DND-41 (cell line): ENCODE measurements around the gene BMP3.

Source experiments
- ATAC-seq: fragments of 200-7000 bp; cut with Tn5 transposase; 3 replicates; pipeline ENCODE4 v1.9.1; 2021; ENCODE audit warnings: low read depth; ENCODE audit not compliant: insufficient read depth
- DNase-seq: peaks from one replicate; pipeline ENCODE4 v3.0.0-alpha.2; 2020
- H2AFZ ChIP-seq: 2 replicates; pipeline ENCODE4 v1.6.0; 2012; ENCODE audit warnings: low read depth, low read length
- H3K27ac ChIP-seq: 2 replicates; pipeline ENCODE4 v1.5.1; 2012; ENCODE audit warnings: low read length, inconsistent platforms
- H3K27me3 ChIP-seq: fragments of 200-600 bp; sonication (generic); 2 replicates; pipeline ENCODE4 v1.6.0; 2012; ENCODE audit warnings: low read length, mild to moderate bottlenecking, inconsistent platforms; ENCODE audit not compliant: insufficient read depth, poor library complexity
- H3K36me3 ChIP-seq: 2 replicates; pipeline ENCODE4 v1.5.1; 2012; ENCODE audit warnings: low read length, inconsistent platforms; ENCODE audit not compliant: insufficient read depth
- H3K4me1 ChIP-seq: 2 replicates; pipeline ENCODE4 v1.5.1; 2012; ENCODE audit warnings: mild to moderate bottlenecking, low read length; ENCODE audit not compliant: insufficient read depth
- H3K4me2 ChIP-seq: 2 replicates; pipeline ENCODE4 v1.6.0; 2012; ENCODE audit warnings: mild to moderate bottlenecking, moderate library complexity, low read length, inconsistent platforms; ENCODE audit not compliant: insufficient read depth
- H3K4me3 ChIP-seq, 2 experiments: fragments of 200-600 bp in 1 of 2; shearing (Covaris generic) in 1 of 2; 2 replicates each; pipeline ENCODE4 v1.5.1; 2012 to 2016; ENCODE audit warnings: inconsistent platforms in 2 of 2, low read length in 2 of 2, mild to moderate bottlenecking in 2 of 2, low read depth in 1 of 2, moderate library complexity in 1 of 2
- H3K79me2 ChIP-seq: 2 replicates; pipeline ENCODE4 v1.6.0; 2012; ENCODE audit warnings: low read length, inconsistent platforms; ENCODE audit not compliant: insufficient read depth
- H3K9ac ChIP-seq: 2 replicates; pipeline ENCODE4 v1.6.0; 2012; ENCODE audit warnings: low read depth, mild to moderate bottlenecking, inconsistent platforms, low read length, moderate library complexity
- H3K9me3 ChIP-seq: 2 replicates; pipeline ENCODE4 v1.5.1; 2012; ENCODE audit warnings: low read length, moderate library complexity, mild to moderate bottlenecking, inconsistent platforms; ENCODE audit not compliant: insufficient read depth, severe bottlenecking
- H4K20me1 ChIP-seq: 2 replicates; pipeline ENCODE4 v1.6.0; 2012; ENCODE audit warnings: low read length; ENCODE audit not compliant: insufficient read depth
- EZH2 ChIP-seq: IDR thresholded peaks from 3 replicates; pipeline ENCODE4 v1.6.1; 2012; ENCODE audit warnings: borderline replicate concordance, low read depth, mild to moderate bottlenecking, moderate library complexity, low read length, inconsistent platforms; ENCODE audit not compliant: severe bottlenecking
- TF ChIP-seq, protein P1 (sequence below): IDR thresholded peaks from 2 replicates; pipeline ENCODE4 v1.5.1; 2012; ENCODE audit warnings: borderline replicate concordance, low read length, moderate library complexity, mild to moderate bottlenecking; ENCODE audit not compliant: poor library complexity, severe bottlenecking; ENCODE audit errors: extremely low read depth

The BMP3 gene

GRCh38 chr4:81060587-81061343, 30.3 kb downstream of the BMP3 start:
- H4K20me1 ChIP-seq = no peaks in the 10 kb centered on the region
- no peaks in the 10 kb centered on the region for H3K4me1 ChIP-seq
- no peaks in the 10 kb centered on the region for H3K36me3 ChIP-seq
- no peaks in the 10 kb centered on the region for H3K9me3 ChIP-seq
- peaks cover 15% of the 10 kb centered on the region for H3K27me3 ChIP-seq
- no peak for ATAC-seq
- TF ChIP-seq, protein P1, sequence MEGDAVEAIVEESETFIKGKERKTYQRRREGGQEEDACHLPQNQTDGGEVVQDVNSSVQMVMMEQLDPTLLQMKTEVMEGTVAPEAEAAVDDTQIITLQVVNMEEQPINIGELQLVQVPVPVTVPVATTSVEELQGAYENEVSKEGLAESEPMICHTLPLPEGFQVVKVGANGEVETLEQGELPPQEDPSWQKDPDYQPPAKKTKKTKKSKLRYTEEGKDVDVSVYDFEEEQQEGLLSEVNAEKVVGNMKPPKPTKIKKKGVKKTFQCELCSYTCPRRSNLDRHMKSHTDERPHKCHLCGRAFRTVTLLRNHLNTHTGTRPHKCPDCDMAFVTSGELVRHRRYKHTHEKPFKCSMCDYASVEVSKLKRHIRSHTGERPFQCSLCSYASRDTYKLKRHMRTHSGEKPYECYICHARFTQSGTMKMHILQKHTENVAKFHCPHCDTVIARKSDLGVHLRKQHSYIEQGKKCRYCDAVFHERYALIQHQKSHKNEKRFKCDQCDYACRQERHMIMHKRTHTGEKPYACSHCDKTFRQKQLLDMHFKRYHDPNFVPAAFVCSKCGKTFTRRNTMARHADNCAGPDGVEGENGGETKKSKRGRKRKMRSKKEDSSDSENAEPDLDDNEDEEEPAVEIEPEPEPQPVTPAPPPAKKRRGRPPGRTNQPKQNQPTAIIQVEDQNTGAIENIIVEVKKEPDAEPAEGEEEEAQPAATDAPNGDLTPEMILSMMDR = no peak
- no peak for TF ChIP-seq EZH2
- no peak overlapping the region for H3K27ac ChIP-seq
- no peak overlapping the region for H3K9ac ChIP-seq
- H3K4me3 ChIP-seq = no peak overlapping the region
- no peak for DNase-seq
- no peak overlapping the region for H3K4me2 ChIP-seq
- no peak overlapping the region for H2AFZ ChIP-seq
- H3K79me2 ChIP-seq = no peaks in the 10 kb centered on the region

GRCh38 chr4:81061344-81061730, 30.8 kb downstream of the BMP3 start:
- H2AFZ ChIP-seq = no peak overlapping the region
- no peaks in the 10 kb centered on the region for H3K9me3 ChIP-seq
- H3K4me3 ChIP-seq = no peak overlapping the region
- no peak overlapping the region for H3K4me2 ChIP-seq
- ATAC-seq = no peak
- peaks cover 15% of the 10 kb centered on the region for H3K27me3 ChIP-seq
- TF ChIP-seq EZH2 = no peak
- TF ChIP-seq, protein P1 = no peak
- H3K27ac ChIP-seq = no peak overlapping the region
- no peaks in the 10 kb centered on the region for H4K20me1 ChIP-seq
- H3K9ac ChIP-seq = no peak overlapping the region
- no peaks in the 10 kb centered on the region for H3K79me2 ChIP-seq
- no peak for DNase-seq
- no peaks in the 10 kb centered on the region for H3K4me1 ChIP-seq
- no peaks in the 10 kb centered on the region for H3K36me3 ChIP-seq

- no peak overlapping the region for H3K9ac ChIP-seq
- H3K27me3 ChIP-seq = peaks cover 15% of the 10 kb centered on the region
- H3K79me2 ChIP-seq = no peaks in the 10 kb centered on the region
- no peak overlapping the region for H3K4me3 ChIP-seq
- no peak overlapping the region for H2AFZ ChIP-seq
- no peaks in the 10 kb centered on the region for H3K4me1 ChIP-seq
- TF ChIP-seq EZH2 = no peak
- TF ChIP-seq, protein P1 = no peak
- H3K36me3 ChIP-seq = no peaks in the 10 kb centered on the region
- ATAC-seq (no peak), DNase-seq (no peak)
- no peak overlapping the region for H3K4me2 ChIP-seq
- H3K9me3 ChIP-seq = no peaks in the 10 kb centered on the region
- no peak overlapping the region for H3K27ac ChIP-seq
- H4K20me1 ChIP-seq = no peaks in the 10 kb centered on the region
Observed at GRCh38 chr4:81062001-81062400, 31.5 kb downstream of the BMP3 start.

DNA sequence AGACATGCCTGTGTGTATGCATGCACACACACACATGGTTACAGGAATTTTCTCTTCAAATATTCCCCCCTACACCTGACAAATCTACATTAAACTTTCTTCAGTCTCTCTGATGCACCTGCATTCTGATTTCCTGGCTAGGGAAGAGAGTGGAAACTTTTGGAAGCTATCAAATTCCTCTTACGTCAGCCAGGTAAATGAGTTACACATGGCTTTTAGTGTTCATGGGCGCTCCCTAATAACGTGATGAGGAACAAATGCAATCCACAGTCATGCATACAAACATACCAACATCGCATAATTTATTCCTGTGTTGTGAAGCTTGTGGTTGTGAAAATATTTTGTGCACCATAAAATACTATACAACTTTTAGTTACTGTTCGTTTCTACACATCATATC, 34.9 kb downstream of the BMP3 start:
- Histone ChIP-seq H3K4me3 (no peak overlapping the region), H2AFZ (no peak overlapping the region), H3K4me2 (no peak overlapping the region), H3K9me3 (no peaks in the 10 kb centered on the region), H3K36me3 (no peaks in the 10 kb centered on the region), H3K27me3 (peaks cover 8% of the 10 kb centered on the region), H3K27ac (no peak overlapping the region), H3K9ac (no peak overlapping the region), H4K20me1 (no peaks in the 10 kb centered on the region), H3K4me1 (no peaks in the 10 kb centered on the region), H3K79me2 (no peaks in the 10 kb centered on the region)
- ATAC-seq (no peak), DNase-seq (no peak)
- TF ChIP-seq EZH2 = no peak
- TF ChIP-seq, protein P1 = no peak
